ENCODE measurements around the gene EEA1.

Gene EEA1

DNA sequence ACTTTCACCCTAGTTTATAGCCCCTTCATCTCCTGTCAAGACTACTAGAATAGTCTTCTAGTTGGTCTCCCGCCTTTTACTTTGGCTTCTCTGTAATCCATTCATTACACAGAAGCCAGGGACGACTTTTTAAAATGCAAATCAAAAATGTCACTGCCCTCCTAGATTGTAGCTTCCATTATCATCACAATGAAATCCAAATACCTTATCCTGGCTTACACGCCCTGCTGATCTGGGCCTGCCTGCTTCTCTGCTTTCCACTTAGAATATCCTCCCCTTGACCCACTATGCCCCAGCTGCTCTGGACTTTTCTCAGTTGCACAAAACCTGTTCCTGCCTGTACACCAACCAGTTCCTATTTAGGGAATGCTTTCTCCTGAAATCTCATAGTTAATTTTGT lies 4.5 kb upstream of the EEA1 start:
- DNase-seq = no peak

DNA sequence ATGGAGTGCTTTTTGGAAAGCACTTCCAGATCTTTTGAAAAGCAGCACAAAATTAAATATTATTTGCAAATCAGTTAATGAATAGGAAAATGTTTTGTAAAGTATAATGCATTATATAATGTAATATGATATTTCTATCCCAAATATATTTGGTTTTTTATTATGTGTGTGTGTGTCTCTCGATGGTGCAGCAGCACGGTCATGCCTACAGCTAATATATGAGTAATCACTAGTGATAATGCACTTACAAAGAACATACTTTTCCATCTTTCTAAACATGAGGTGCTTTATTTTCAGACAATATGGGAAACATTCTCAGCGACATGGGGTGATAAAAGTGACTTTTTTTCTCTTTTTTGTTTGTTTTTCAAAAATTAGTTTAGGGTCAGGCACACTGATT lies 1.3 kb upstream of the EEA1 start:
- no peak for DNase-seq

- DNase-seq = no peak
These were observed 888 bp upstream of the EEA1 start for GRCh38 chr12:92929983-92930382.

- no peak for DNase-seq
These were observed 604 bp downstream of the EEA1 start for GRCh38 chr12:92928421-92928961.

DNA sequence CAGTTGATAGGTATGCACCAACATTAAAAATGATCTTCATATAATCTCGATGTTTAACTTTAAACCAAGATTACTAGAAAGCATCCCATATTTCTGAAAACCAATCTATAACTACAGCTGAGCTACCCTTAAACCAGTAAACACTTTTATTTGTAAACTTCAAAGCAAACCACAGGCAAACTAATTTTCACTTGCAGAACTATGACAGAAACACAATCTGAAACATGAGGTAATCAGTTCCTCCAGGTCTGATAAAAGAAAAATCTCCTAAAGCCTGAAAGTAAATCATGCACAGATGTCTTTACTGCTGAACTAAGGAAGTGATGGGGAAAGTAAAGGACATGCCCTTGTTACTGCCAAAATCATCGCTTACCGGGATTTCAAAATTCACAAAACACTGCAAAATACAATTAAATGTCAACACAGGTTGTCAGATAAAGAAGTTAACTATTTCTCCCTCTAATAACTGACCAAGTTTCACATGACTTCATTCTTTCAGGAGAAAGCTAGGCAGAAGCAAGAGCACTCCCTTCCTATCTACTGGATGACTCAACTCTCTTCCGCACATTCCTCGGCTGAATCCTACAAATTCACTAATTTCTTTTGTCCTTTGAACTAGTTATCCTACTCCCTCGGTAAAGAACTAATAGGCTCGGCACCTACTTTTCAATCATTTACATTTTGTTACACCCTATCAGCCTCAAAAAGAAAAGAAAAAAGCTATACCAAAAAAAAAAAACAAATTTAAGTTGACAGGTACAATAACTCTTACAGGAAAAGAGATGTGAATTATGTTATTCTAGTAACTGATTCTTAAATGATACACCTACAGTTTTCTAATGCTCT lies 1.4 kb downstream of the EEA1 start:
- no peak for DNase-seq

GRCh38 chr12:92927055-92927435 lies 2.0 kb downstream of the EEA1 start:
- no peak for DNase-seq

GRCh38 chr12:92926549-92926948 lies 2.5 kb downstream of the EEA1 start:
- no peak for DNase-seq

DNA sequence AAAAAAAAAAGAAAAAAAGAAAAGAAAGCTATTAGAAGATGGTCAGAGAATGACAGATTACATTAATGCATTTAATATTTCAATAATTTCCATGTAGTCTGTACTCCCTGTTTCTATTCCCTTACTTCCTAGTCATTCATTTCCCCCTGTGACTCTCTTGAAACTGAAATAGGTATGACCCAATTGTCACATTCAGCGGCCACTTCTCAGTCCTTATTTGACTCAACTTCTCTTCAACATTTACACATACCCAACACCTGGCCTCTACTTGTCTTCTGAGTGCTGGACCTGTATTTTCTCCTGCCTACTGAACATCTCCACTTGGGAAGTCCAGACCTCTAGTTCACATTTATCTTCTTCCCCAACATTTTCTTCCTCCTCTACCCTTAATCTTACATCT lies 7.2 kb downstream of the EEA1 start:
- no peak for DNase-seq

DNA sequence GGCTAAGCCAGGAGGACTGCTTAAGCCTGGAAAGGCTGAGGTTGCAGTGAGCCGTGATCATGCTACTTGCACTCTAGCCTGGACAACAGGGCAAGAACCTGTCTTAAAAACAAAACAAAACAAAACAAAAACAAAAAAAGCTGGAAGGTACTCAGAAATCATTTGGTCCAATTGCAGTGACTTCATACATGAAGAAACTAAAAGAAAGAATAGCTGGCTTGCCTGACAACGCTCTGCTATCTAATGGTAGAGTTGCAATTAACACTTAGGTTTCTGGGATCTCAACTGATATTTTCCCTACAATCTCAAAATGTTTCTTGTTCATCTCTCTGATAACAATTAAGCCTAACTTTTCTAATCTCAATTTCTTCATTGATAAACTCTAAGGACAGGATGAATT lies 13.7 kb downstream of the EEA1 start:
- no peak for DNase-seq

DNA sequence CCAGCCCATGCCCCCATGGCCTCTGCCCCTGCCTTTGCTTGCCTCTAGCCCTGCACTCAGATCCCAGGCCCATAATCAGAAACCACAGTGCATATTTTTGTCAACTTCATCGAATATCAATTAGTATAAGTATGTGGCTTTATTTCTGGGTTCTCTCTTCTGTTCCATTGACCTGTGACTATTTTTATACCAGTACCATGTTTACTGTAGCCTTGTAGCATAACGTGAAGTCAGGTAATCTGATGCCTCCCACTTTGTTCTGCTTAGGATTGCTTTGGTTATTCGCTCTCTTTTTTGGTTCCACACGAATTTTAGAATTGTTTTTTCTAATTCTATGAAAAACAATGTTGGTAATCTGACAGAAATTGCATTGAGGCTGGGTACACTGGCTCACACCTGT lies 14.9 kb downstream of the EEA1 start:
- no peak for DNase-seq

DNA sequence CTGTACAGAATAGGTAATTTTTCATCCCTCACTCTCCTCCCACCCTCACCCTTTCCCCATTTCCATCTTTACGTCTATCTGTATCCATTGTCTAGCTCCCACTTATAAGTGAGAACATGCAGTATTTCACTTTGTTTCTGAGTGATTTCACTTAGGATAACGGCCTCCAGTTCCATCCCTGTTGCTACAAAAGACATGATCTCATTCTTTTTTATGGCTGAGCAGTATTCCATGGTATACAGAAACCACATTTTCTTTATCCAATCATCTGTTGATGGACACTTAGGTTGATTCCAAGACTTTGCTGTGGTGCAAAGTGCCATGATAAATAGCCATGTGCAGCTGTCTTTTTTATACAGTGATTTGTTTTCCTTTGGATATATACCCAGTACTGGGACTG lies 16.4 kb downstream of the EEA1 start:
- no peak for DNase-seq

GRCh38 chr12:92912052-92912451 lies 17.0 kb downstream of the EEA1 start:
- no peak for DNase-seq

DNA sequence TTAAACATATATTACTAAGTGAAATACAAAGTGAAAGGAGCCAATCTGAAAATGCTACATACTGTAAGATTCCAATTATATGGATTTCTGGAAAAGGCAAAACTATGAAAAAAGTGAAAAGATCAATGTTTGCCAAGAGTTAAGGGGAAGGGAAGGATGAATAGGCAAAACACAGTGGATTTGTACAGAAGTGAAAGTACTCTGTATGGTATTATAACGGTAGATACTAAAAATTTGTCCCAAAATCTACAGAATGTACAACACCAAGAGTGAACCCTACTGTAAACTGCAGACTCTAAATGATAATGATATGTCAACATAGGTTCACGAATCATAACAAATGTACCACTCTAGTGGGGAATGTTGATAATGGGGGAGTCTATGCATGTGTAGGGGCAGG lies 17.8 kb downstream of the EEA1 start:
- DNase-seq = no peak

GRCh38 chr12:92908108-92908507 lies 21.0 kb downstream of the EEA1 start:
- DNase-seq = no peak

DNA sequence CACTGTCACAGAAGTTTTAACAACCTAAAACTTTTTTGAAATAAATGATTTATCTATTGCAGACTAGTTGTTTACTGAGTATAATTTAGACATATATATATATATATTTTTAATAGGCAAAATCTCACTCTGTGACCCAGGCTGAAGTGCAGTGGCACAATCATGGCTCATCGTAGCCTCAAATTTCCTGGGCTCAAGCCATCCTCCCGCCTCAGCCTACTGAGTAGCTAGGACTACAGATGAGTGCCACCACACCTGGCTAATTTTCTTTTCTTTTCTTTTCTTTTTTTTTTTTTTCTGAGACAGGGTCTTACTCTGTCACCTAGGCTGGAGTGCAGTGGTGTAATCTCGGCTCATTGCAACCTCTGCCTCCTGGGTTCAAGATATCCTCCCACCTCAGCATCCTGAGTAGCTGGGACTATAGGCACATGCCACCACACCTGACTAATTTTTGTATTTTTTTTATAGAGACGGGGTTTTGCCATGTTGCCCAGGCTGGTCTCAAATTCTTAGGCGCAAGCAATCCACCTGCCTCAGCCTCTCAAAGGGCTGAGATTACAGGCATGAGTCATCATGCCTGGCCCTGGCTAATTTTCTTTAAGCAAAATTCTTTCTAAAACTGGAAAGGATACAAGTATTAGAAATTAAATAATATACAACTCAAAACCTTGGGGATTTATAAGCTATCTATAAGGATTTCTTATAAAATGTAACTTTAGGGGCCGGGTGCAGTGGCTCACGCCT lies 23.1 kb downstream of the EEA1 start:
- no peak for DNase-seq

DNA sequence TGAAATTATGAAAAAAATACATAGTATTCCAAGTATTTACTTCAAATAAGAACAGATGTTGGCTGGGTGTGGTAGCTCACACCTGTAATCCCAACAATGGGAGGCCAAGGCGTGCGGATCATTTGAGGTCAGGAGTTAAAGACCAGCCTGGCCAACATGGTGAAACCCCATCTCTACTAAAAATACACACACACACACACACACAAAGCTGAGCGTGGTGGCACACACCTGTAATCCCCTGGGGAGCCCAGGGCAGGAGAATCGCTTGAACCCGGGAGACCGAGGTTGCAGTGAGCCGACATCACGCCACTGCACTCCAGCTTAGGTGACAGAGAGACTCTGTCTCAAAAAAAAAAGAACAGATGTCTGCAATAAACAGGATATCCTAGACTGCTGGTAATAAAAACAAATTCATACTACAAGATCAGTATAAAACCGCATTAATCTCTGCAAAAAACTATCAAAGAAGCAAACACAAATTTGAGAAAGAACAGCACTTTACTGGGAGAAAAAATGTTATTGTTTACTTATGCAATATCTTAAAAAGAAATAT lies 23.8 kb downstream of the EEA1 start:
- DNase-seq = no peak

DNA sequence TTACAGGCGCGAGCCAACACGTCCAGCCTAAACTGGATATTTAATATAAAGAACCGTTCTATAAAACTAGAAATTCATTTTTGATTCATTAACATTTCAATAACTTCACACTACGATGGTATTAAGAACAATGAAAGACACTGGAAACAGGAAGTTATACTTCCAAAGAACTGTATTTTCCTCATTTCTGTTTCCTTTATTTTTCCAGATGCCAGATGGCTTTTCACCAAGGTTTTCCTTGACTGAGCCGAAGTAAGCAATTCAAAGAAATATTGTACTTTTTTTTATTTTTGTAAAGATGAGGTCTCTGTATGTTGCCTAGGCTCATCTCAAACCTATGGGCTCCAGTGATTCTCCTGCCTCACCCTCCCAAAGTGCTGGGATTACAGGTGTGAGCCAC lies 28.2 kb downstream of the EEA1 start:
- no peak for DNase-seq

- no peak for DNase-seq
These were observed 29.6 kb downstream of the EEA1 start for GRCh38 chr12:92899386-92900001.

DNA sequence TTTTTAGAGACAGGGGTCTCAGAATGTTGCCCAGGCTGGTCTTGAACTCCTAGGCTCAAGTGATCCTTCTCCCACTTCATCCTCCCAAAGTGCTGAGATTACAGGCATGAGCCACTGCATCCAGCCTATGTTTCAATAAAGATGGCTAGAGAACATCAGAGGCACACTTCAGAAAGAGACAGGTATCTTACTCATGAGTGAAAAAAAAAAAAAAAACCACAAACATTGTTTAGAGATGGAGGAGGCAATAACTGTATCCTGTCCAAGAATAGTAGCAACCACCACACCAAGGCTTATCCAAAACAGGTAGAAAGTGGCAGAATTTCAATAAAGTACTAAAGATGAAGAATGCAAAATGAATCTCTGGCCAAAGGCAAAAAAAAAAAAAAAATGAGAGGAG lies 30.3 kb downstream of the EEA1 start:
- DNase-seq = no peak

GRCh38 chr12:92897844-92898243 lies 31.3 kb downstream of the EEA1 start:
- no peak for DNase-seq

DNA sequence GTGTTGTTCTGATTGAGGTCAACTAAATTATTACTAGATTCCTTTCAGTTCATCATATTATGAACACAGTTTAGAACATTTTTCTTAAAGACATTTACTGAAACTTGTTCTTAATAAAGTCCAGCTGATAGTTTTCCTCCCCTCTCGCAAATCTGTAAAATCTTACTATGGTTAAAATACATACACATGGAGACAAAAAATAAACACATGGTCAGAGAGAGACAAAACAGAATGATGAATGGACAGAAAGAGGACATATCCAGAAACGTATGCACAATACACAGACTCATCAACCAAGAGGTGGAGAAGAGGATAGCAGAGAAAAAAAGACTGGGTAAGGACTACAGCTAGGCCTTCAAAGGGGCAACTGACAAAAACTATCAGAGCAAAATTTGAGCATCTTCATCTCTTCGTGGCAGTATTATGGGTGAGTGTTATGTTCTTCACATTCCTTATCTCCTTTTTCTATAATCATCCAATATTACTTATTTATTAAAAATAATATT lies 38.4 kb downstream of the EEA1 start:
- no peak for DNase-seq

DNA sequence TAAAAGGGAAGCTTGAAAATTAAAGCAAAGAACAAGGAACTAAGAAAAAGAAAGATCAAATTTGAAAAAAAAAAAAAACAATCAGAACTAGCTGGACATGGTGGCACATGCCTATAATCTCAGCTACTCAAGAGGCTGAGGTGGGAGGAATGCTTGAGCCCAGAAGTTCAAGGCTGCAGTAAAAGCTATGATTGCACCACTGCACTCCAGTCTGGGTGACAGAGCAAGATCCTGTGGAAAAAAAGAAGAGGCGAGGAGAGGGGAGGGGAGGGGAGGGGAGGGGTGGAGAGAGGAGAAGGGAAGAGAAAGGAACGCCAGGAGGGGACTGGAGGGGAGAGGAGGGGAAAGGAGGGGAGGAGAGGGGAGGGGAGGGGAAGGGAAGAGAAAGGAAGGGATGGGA lies 43.0 kb downstream of the EEA1 start:
- no peak for DNase-seq

DNA sequence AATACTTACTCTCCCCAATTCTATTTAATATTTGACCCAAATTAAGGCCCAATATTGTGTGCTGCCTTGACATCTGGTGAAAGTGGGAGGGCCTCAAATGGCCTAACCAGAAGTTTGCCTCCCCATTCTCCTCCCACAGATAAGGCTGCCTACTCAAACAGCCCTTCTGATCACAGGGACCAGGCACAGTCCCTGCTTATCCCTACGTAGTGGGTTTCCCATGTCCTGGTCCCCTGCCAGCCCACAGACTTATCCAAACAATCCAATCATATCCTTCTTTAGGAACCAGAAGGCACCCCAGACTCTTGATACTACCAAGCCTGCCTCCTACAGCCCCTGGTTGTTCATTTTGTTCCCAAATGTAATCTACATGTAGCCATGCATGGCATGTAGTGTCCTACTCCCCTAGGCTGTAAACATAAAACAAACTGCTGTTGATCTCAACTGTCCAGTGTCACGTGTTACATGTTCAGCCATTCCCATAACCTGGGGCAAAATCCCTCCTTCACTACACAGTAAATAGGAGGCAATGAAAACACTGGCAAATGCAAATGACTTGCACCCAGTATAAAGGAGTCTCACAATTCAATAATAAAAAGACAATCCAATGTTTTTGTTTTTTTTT lies 49.3 kb downstream of the EEA1 start:
- peak; percentile 73 for DNase-seq
